SK-N-DZ (cell line): ENCODE measurements around the gene SLC16A12.

Source experiments
- DNase-seq: peaks from one replicate; pipeline ENCODE4 v3.0.0-alpha.2; 2015; ENCODE audit warnings: low spot score

Gene SLC16A12

GRCh38 chr10:89515031-89515841 is 20.2 kb downstream of the SLC16A12 start:
- no peak for DNase-seq

DNA sequence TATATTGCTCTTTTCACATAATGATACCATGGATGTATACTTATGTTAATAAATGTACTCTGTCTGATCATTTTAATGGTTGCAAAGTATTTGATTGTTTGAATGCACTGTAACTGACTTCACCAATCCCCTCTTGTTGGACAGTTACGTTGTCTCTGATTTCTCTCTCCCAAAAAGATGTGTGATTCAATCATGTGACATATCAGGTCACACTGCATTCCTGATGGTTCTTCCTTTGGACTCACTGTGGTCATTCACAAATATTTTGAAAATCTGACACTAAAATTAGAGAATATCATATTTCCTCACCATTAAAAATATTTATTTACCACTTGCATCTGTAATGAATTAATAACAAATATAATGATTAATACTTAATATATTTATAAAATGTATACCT is 22.2 kb downstream of the SLC16A12 start:
- no peak for DNase-seq

DNA sequence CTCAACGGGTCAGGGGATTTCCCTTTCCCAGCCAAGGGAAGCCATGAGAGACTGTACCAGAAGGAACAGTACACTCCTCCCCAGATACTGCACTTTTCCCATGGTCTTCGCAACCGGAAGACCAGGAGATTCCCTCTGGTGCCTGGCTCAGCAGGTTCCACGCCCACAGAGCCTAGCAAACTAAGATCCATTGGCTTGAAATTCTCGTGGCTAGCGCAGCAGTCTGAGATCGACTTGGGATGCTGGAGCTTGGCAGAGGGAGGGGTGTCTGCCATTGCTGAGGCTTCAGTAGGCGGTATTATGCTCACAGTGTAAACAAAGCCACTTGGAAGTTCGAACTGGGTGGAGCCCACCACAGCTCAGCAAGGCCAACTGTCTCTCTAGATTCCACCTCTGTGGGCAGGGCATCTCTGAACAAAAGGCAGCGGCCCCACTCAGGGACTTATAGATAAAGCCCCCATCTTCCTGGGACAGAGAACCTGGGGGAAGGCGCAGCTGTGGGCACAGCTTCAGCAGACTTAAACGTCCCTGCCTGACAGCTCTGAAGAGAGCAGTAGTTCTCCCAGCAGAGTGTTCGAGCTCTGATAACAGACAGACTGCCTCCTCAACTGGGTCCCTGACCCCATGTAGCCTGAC is 29.6 kb downstream of the SLC16A12 start:
- no peak for DNase-seq

DNA sequence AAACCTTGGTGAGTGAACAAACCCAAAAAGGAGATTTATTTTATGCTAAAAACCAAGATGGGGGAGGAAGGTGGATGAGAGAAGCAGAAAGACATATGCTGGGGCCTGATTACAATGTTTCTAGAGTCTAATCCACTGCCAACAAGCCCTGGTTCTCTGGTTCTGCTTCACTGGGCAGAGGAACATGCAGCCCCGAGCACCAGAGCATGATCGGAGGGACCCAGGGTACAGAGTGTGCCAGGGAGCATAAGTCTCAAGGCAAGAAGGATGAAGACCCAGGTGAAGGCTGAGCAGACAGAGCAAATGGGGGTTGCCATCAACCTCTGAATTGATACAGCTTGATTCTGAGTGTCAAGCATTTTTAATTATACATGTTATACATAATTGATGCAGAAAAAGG is 30.7 kb downstream of the SLC16A12 start:
- no peak for DNase-seq

DNA sequence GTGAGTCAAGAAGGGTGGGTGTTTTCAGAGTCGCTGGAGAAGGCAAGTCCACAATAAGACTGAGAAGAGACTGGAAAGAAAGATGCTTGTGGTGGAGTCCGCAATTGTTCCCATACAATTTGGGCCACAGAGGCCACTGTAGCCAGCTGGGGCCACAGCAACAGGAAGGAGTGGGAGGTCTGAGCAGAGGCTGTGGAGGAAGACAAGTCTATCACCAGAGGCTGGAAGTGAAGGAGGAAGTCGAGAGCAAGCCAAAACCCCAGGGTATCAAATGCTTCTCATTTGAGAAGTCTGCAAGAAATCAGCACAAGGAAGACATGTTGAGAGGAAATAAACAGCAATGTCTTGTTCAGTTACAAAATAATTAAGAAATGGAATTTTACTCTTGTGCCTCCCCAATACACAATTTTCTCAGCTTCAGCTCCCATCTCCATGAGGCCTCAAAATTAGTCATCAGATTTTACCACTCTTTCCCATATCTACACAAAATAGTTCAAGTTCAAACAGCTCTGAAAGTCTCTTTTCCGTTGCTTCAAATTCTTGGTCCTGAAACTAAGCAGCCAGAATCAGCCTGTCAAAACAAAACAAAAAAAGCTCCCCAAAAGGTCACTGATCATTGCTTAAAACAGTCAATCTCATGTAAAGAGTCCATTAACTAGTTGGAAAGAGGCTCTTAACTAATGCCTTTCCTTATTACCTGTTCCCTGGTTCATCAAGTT is 31.6 kb downstream of the SLC16A12 start:
- no peak for DNase-seq

DNA sequence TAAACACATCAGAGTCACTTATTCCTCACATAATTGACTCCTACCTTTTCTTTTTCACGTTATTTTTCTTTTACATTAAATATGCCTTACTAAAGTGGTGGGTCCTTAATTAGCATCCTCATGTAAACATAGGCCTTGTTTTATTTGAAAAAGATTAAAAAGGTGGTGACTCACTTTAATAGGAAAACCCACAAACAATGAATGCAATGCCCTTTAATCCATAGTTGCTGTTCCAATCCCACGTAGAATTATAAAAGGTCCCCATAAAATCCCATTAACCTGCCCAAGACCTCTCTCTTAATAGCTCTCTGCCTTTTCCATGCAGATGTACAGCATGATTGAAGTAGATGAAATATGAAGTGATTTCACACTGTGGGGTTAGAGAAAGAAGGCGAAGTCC is 32.2 kb downstream of the SLC16A12 start:
- no peak for DNase-seq

GRCh38 chr10:89502549-89502948 is 32.8 kb downstream of the SLC16A12 start:
- no peak for DNase-seq

- no peak for DNase-seq
These were observed 40.8 kb downstream of the SLC16A12 start for GRCh38 chr10:89494575-89494974.

- DNase-seq: no peak
These were observed 41.3 kb downstream of the SLC16A12 start for GRCh38 chr10:89494068-89494467.

DNA sequence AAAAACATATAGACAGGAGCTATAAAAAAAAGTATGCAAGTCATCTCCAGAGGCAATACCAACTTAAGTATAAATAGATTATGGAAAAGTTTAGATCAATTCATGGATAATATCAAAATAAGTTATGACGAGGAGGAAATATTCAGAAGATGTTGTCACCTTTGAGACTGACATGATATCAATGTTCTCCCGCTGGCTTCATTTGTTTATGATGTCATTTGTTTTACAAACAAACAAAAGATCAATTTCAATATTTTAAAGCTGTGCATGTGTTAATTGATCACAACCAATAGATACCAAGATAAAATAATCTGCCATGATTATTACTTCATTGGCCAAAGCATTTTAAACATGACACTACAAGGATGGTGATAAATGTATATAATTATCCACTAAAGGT is 43.5 kb downstream of the SLC16A12 start:
- no peak for DNase-seq

DNA sequence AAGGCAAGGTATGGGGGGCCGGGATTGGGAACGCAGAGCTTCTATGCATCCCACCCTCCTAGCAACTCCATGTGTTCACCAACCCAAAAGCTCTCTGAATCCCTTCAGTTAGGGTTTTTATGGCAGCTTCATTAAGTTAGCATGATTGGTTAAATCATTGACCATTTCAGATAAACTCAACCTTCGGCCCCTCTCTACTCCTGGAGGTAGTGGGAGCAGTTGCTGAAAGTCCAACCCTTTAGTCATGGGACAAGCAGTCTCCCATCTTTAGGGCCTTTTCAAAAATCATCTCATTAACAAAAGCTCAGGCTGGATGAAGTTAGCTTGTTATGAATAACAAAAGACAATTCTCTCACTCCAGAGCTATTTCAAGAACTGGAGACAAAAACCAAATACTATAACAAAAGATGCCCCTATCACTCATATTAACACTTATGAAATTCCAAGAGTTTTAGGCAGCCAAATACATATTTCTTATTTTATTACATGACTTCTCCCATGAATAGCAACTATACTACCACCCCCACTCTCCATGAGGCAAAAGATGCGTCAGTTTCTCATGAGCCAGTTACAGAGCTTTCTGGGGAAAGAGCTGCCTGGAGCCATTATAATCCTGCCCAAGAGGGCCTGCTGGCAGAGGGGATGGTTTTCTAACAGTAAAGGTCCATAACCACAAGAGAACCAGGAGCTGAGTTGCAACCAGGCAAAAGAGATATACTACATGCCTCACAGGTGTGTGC is 44.6 kb downstream of the SLC16A12 start:
- DNase-seq: no peak

DNA sequence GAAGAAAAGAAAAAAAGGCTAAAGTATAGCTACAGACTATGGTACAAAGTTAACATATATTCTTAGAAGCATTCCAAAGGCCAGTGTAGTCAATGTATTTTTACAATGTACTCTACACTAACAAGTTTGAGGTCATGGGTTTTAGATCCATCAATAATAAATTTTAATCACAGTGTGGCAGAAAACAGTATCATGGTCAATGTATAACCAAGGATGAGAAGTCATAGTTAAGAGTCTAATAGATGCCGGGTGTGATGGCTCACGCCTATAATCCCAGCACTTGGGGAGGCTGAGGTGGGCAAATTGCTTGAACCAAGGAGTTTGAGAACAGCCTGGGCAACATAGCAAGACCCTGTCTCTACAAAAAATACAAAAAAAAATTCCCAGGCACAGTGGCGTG is 53.1 kb downstream of the SLC16A12 start:
- no peak for DNase-seq

- DNase-seq: no peak
These were observed 53.7 kb downstream of the SLC16A12 start for GRCh38 chr10:89481662-89482061.

DNA sequence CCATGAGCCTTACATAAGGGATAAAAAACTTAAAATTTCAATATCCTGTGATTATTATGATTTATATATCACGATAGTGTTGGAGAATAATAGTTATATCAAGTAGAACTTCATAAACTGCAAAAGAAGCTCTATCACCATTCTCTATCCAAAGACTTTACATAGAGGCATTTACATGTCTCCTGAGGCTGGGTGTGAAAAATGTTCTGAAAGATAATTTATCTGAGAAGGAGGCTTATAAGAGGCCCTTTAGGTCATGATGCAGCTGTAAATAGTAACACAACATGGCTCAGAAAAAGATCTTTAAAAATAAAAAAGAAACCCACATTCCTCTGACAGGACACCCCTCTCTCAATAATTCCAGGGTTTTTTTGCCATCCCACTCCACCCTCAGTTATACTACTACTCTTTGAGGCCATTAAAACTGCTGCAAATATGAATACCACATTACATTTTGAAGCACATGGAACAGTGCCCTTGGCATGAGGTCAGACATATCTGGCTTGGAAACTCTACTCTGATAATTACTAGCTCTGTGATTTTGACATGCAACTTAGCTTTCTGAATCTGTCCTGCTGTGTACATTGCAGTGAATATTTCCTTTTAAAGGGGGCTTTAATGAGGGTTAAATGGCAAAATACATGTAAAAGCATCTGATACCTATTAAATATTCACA is 55.5 kb downstream of the SLC16A12 start:
- DNase-seq: no peak

DNA sequence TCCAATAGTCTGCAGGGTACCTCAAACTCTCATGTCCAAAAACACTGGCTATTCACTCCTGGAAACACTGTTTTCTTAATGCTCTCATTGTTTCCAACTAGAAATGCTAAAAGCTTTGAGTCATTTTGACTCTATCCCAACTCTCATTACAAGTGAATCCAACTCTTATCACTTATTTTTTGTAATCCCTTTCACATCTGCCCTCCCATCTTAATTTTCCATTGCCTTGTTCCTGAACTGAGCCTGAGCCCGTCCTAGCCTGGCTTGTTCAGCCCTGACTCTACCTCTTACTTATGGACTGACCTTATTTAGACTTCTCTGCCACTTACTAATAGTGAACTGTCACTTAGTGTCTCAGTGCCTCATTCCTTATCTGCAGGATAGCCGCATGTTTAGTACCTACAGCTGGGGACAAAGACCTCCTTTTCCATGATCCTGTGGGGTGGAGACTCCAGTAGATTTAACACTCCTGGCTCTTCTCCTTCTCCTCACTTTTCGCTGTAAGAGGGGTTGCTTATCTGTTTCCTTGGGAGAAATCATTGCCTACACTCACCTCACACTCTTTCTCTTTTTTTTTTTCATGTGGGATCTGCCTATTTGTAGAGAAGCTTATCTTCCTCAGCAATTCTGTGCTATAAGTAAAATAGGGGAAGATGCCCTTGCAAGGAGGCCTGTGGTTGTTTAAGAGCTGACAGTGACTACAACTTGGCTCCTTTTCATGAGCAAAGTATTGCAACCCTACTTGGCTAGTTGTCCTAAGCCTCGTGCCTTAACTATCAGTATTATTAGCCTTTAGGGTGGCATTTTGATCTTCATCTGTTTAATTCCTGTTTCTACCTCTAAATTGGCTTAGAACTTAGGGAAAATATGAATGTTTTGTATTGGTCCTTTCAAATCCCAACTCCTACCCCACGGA is 56.4 kb downstream of the SLC16A12 start:
- no peak for DNase-seq

- no peak for DNase-seq
These were observed 57.2 kb downstream of the SLC16A12 start for GRCh38 chr10:89478085-89478738.

GRCh38 chr10:89476150-89476549 is 59.2 kb downstream of the SLC16A12 start:
- DNase-seq: no peak

GRCh38 chr10:89475591-89475998 is 59.8 kb downstream of the SLC16A12 start:
- DNase-seq: no peak

DNA sequence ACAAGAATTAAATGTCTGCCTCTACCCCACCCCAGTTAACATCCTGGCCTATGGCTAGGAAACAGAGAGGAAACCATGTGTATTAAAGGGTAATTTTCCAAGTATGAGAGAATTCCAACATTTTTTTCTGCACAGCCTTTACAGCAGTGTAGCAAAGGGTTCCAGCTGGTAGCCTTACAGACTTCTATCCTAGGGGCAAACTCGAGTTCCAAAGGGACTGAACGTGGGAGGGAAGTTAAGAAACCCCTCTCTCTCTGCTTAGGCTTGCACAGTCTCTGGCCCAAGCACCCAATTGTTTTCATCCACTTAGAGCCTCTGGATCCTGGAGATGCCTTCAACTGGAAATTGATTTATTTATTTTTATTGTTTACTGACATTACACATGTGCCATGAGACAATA is 60.3 kb downstream of the SLC16A12 start:
- no peak for DNase-seq

DNA sequence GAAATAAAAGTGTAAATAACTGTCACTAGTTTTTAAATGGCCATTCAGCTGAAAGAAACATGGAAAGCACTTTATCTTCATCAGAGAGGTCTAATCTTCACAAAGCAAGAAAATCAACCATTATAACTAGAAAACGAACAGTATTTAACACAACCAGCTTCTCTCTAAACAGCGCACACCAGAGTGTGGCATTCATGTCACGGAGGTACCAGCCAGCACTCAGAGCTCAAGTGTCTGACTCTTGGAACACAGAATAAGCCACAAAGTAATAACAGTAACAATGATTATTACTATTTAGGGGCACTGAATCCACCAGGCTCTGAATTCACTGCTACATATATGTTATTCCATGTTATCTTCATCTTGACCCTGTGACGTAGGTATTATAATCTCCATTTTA is 60.9 kb downstream of the SLC16A12 start:
- no peak for DNase-seq
